Mesenchymal stem cell (in vitro differentiated cells and primary cell): ENCODE results near the gene PEDS1.

Experiments used
- DNase-seq: peaks from one replicate; pipeline ENCODE4 v3.0.0-alpha.2; 2013
- H2AFZ ChIP-seq: one replicate; pipeline ENCODE4 v1.6.1; 2013; ENCODE audit warnings: low read depth, mild to moderate bottlenecking, control low read depth, inconsistent platforms, low read length, moderate library complexity
- H2AK5ac ChIP-seq: 2 replicates; pipeline ENCODE4 v1.6.1; 2013; ENCODE audit warnings: low read length, moderate library complexity, mild to moderate bottlenecking, inconsistent platforms; ENCODE audit not compliant: severe bottlenecking
- H2BK120ac ChIP-seq: one replicate; pipeline ENCODE4 v1.6.1; 2013; ENCODE audit warnings: low read depth, mild to moderate bottlenecking, inconsistent platforms, low read length, moderate library complexity
- H2BK12ac ChIP-seq, 2 experiments: one replicate each; pipeline ENCODE4 v1.6.1; 2013; ENCODE audit warnings: inconsistent platforms in 2 of 2, low read length in 2 of 2, mild to moderate bottlenecking in 2 of 2, moderate library complexity in 2 of 2, control low read depth in 1 of 2
- H2BK15ac ChIP-seq: one replicate; pipeline ENCODE4 v1.6.1; 2013; ENCODE audit warnings: mild to moderate bottlenecking, low read depth, inconsistent platforms; ENCODE audit not compliant: poor library complexity, severe bottlenecking
- H2BK5ac ChIP-seq: 2 replicates; pipeline ENCODE4 v1.6.1; 2013; ENCODE audit warnings: low read depth, mild to moderate bottlenecking, low read length, control low read depth, inconsistent platforms; ENCODE audit not compliant: poor library complexity, severe bottlenecking
- H3K14ac ChIP-seq, 2 experiments: one replicate each; pipeline ENCODE4 v1.6.1; 2013; ENCODE audit warnings: inconsistent platforms in 2 of 2, low read length in 2 of 2, control low read depth in 1 of 2, mild to moderate bottlenecking in 1 of 2, moderate library complexity in 1 of 2
- H3K18ac ChIP-seq, 2 experiments: one replicate each; pipeline ENCODE4 v1.6.1; 2013; ENCODE audit warnings: inconsistent platforms in 2 of 2, low read length in 2 of 2, control low read depth in 1 of 2, low read depth in 1 of 2, mild to moderate bottlenecking in 1 of 2
- H3K23ac ChIP-seq, 2 experiments: one replicate each; pipeline ENCODE4 v1.6.1; 2013; ENCODE audit warnings: inconsistent platforms in 2 of 2, low read length in 2 of 2, mild to moderate bottlenecking in 2 of 2, moderate library complexity in 2 of 2, control low read depth in 1 of 2
- H3K27ac ChIP-seq: 2 replicates; pipeline ENCODE4 v1.5.1; 2013; ENCODE audit warnings: mild to moderate bottlenecking, moderate library complexity, low read length, control low read depth, inconsistent platforms; ENCODE audit not compliant: poor library complexity, severe bottlenecking
- H3K27me3 ChIP-seq, 2 experiments: 2 replicates each; pipeline versions ENCODE4 v1.6.1 to v1.7.0; 2013; ENCODE audit warnings: low read length in 2 of 2, mild to moderate bottlenecking in 2 of 2, moderate library complexity in 2 of 2, control low read depth in 1 of 2, inconsistent platforms in 1 of 2; ENCODE audit not compliant: control insufficient read depth in 1 of 2, insufficient read depth in 1 of 2
- H3K36me3 ChIP-seq, 2 experiments: 2 replicates each; pipeline versions ENCODE4 v1.6.1 to v1.7.0; 2013; ENCODE audit warnings: low read length in 2 of 2, control low read depth in 1 of 2, inconsistent platforms in 1 of 2, low read depth in 1 of 2, mild to moderate bottlenecking in 1 of 2; ENCODE audit not compliant: insufficient read depth in 2 of 2, control insufficient read depth in 1 of 2
- H3K4ac ChIP-seq, 2 experiments: one replicate each; pipeline ENCODE4 v1.6.1; 2013; ENCODE audit warnings: inconsistent platforms in 2 of 2, low read length in 2 of 2, mild to moderate bottlenecking in 2 of 2, moderate library complexity in 2 of 2, control low read depth in 1 of 2, low read depth in 1 of 2
- H3K4me1 ChIP-seq: 2 replicates; pipeline ENCODE4 v1.6.1; 2013; ENCODE audit warnings: low read depth, low read length, control low read depth; ENCODE audit not compliant: control insufficient read depth, insufficient read depth
- H3K4me2 ChIP-seq: 2 replicates; pipeline ENCODE4 v1.6.1; 2013; ENCODE audit warnings: low read length, mild to moderate bottlenecking, inconsistent platforms; ENCODE audit not compliant: poor library complexity, severe bottlenecking
- H3K4me3 ChIP-seq, 2 experiments: 2 replicates each; pipeline versions ENCODE4 v1.5.1 to v1.7.0; 2013; ENCODE audit warnings: low read length in 2 of 2, mild to moderate bottlenecking in 2 of 2, control low read depth in 1 of 2, low read depth in 1 of 2; ENCODE audit not compliant: insufficient read depth in 1 of 2
- H3K79me1 ChIP-seq: replicated peaks from 2 replicates; pipeline ENCODE4 v1.6.1; 2013; ENCODE audit warnings: mild to moderate bottlenecking, control low read depth, low read length, inconsistent platforms; ENCODE audit not compliant: poor library complexity, severe bottlenecking
- H3K9ac ChIP-seq: 2 replicates; pipeline ENCODE4 v1.7.0; 2013; ENCODE audit warnings: mild to moderate bottlenecking, low read length, moderate library complexity
- H3K9me3 ChIP-seq: 2 replicates; pipeline ENCODE4 v1.7.0; 2013; ENCODE audit warnings: mild to moderate bottlenecking, low read length; ENCODE audit not compliant: control insufficient read depth
- H4K8ac ChIP-seq: one replicate; pipeline ENCODE4 v1.6.1; 2013; ENCODE audit warnings: inconsistent platforms, mild to moderate bottlenecking, low read length, moderate library complexity
- H4K91ac ChIP-seq: one replicate; pipeline ENCODE4 v1.6.1; 2013; ENCODE audit warnings: mild to moderate bottlenecking, low read length, inconsistent platforms
- WGBS: methylation state at CpG from one replicate; pipeline ENCODE4 v1.1.7; 2013; ENCODE audit warnings: mixed read lengths; 5-methylcytosine and 5-hydroxymethylcytosine counted together

The PEDS1 gene

GRCh38 chr20:50190251-50191064 is 36.9 kb upstream of the PEDS1 start, which contains the start of gene CEBPB:
CEBPB (plus strand) TSS chr20:50190830; CDS start chr20:50191034, 204 bp downstream.
- H2BK120ac ChIP-seq: peak within 1 kb of the TSS; percentile 96
- H3K36me3 ChIP-seq: peaks cover 17 to 33% of the 10 kb centered on the region in 2 experiments
- H3K9ac ChIP-seq: peak within 1 kb of the TSS; percentile 99
- peak within 1 kb of the TSS; percentile 89 for H4K91ac ChIP-seq
- peak within 1 kb of the TSS; percentile 82 for H3K4me2 ChIP-seq
- H3K14ac ChIP-seq: peak within 1 kb of the TSS; percentile 19 to 78
- H3K18ac ChIP-seq: peak within 1 kb of the TSS; percentile 97 to 98
- peak within 1 kb of the TSS in 1 of 2 experiments; percentile 95 for H2BK12ac ChIP-seq
- peak within 1 kb of the TSS; percentile 81 to 99 for H3K4me3 ChIP-seq
- peak within 1 kb of the TSS; percentile 81 for H3K27ac ChIP-seq
- peak; percentile 95 for DNase-seq
- peak within 1 kb of the TSS; percentile 34 to 86 for H3K4ac ChIP-seq
- H3K9me3 ChIP-seq: no peaks in the 10 kb centered on the region
- H3K4me1 ChIP-seq: peaks cover 37% of the 10 kb centered on the region
- peak within 1 kb of the TSS; percentile 93 for H2BK15ac ChIP-seq
- H2AK5ac ChIP-seq: no peak within 1 kb of the TSS
- H4K8ac ChIP-seq: peak within 1 kb of the TSS; percentile 79
- WGBS: under 1% methylated on average over 54 of the region's 89 CpGs
- H2AFZ ChIP-seq: no peak within 1 kb of the TSS
- H3K23ac ChIP-seq: peak within 1 kb of the TSS in 1 of 2 experiments; percentile 90
- H3K27me3 ChIP-seq: no peaks in the 10 kb centered on the region
- peaks cover 7% of the 10 kb centered on the region for H3K79me1 ChIP-seq
- peak within 1 kb of the TSS; percentile 54 for H2BK5ac ChIP-seq

GRCh38 chr20:50189681-50190250 is 36.2 kb upstream of the PEDS1 start:
- Histone ChIP-seq H3K27ac (no peak overlapping the region), H3K79me1 (peaks cover 7% of the 10 kb centered on the region), H3K18ac (peak overlapping the region; percentile 52 to 84)

GRCh38 chr20:50188879-50189680 is 35.6 kb upstream of the PEDS1 start:
- no peak overlapping the region for H2BK120ac ChIP-seq
- H3K4me3 ChIP-seq: no peak overlapping the region
- H2BK5ac ChIP-seq: no peak overlapping the region
- H2BK12ac ChIP-seq: peak overlapping the region; percentile 25 to 29
- H3K27me3 ChIP-seq: no peaks in the 10 kb centered on the region
- peak overlapping the region; percentile 24 for H2AK5ac ChIP-seq
- no peaks in the 10 kb centered on the region for H3K9me3 ChIP-seq
- H3K4me1 ChIP-seq: peaks cover 29% of the 10 kb centered on the region
- H3K14ac ChIP-seq: no peak overlapping the region
- no peak overlapping the region for H4K8ac ChIP-seq
- H3K4ac ChIP-seq: peak overlapping the region in 1 of 2 experiments; percentile 5
- no peak overlapping the region for H3K9ac ChIP-seq
- peaks cover 8 to 20% of the 10 kb centered on the region in 2 experiments for H3K36me3 ChIP-seq
- peak overlapping the region; percentile 30 for H4K91ac ChIP-seq
- H3K79me1 ChIP-seq: peaks cover 3% of the 10 kb centered on the region
- no peak overlapping the region for H3K4me2 ChIP-seq
- 91% methylated on average over 18 of the region's 18 CpGs for WGBS
- H2AFZ ChIP-seq: no peak overlapping the region
- H2BK15ac ChIP-seq: peak overlapping the region; percentile 6
- no peak overlapping the region for H3K27ac ChIP-seq
- H3K18ac ChIP-seq: no peak overlapping the region
- no peak for DNase-seq
- no peak overlapping the region for H3K23ac ChIP-seq

More at GRCh38 chr20:50189681-50190250, 36.2 kb upstream of the PEDS1 start:
- DNase-seq: peak; percentile 31
- peak overlapping the region; percentile 14 for H4K91ac ChIP-seq
- H3K4ac ChIP-seq: peak overlapping the region in 1 of 2 experiments; percentile 34
- H2BK15ac ChIP-seq: peak overlapping the region; percentile 6
- peaks cover 34% of the 10 kb centered on the region for H3K4me1 ChIP-seq
- H2AFZ ChIP-seq: no peak overlapping the region
- H4K8ac ChIP-seq: no peak overlapping the region
- no peak overlapping the region for H3K23ac ChIP-seq
- peak overlapping the region; percentile 24 for H2AK5ac ChIP-seq
- peak overlapping the region in 1 of 2 experiments; percentile 95 for H2BK12ac ChIP-seq
- no peaks in the 10 kb centered on the region for H3K9me3 ChIP-seq
- H3K27me3 ChIP-seq: no peaks in the 10 kb centered on the region
- peaks cover 14 to 26% of the 10 kb centered on the region in 2 experiments for H3K36me3 ChIP-seq
- peak overlapping the region; percentile 55 for H3K4me2 ChIP-seq
- H3K14ac ChIP-seq: peak overlapping the region in 1 of 2 experiments; percentile 6
- H2BK120ac ChIP-seq: peak overlapping the region; percentile 39
- 38% methylated on average over 28 of the region's 29 CpGs for WGBS
- peak overlapping the region in 1 of 2 experiments; percentile 24 for H3K4me3 ChIP-seq
- H2BK5ac ChIP-seq: no peak overlapping the region
- no peak overlapping the region for H3K9ac ChIP-seq
